Activated CD4-positive, alpha-beta memory T cell treated with anti-CD3 and anti-CD28 coated beads for 36 hours (primary cell): Measurements from ENCODE around the gene DZANK1. TPM values are rescaled to one million over a fixed set of nuclear protein-coding genes. Genes with fewer than 3 reads are reported as not detected.

ENCODE experiments used
- CTCF ChIA-PET: fragments of 350-600 bp; sonication (Branson Sonifier 250); formaldehyde crosslinking; loops from one replicate; lab custom pipeline; 2021; ENCODE audit warnings: antibody characterized with exemption, inconsistent platforms; lab: Charles Lee
- POLR2A ChIA-PET: fragments of 350-600 bp; sonication (Branson Sonifier 250); formaldehyde crosslinking; loops from one replicate; lab custom pipeline; 2021; ENCODE audit warnings: antibody characterized with exemption; lab: Charles Lee
- DNase-seq: peaks from one replicate; pipeline ENCODE4 v3.0.0-alpha.2; 2020
- H3K27ac Mint-ChIP-seq: one replicate; pipeline ENCODE4 v1.8.0; 2021; ENCODE audit warnings: mixed read lengths
- H3K27me3 Mint-ChIP-seq: one replicate; pipeline ENCODE4 v1.8.0; 2021; ENCODE audit warnings: mixed read lengths
- H3K36me3 Mint-ChIP-seq: one replicate; pipeline ENCODE4 v1.8.0; 2021; ENCODE audit warnings: mixed read lengths
- H3K4me1 Mint-ChIP-seq: one replicate; pipeline ENCODE4 v1.8.0; 2021; ENCODE audit warnings: low read depth, mixed read lengths
- H3K4me3 Mint-ChIP-seq: one replicate; pipeline ENCODE4 v1.8.0; 2021; ENCODE audit warnings: mild to moderate bottlenecking, mixed read lengths
- H3K9me3 Mint-ChIP-seq: one replicate; pipeline ENCODE4 v1.8.0; 2021; ENCODE audit warnings: mixed read lengths
- intact Hi-C: fragments of 100-400 bp; cut with micrococcal nuclease; formaldehyde crosslinking; loops from one replicate; pipeline ENCODE4 v1.15.1; 2023
- total RNA-seq, 2 experiments: library from RNA; stranded (reverse); gene quantifications; one replicate each; pipeline ENCODE4 v1.2.3, GENCODE V29; 2021

DZANK1 gene
- total RNA-seq, 2 experiments from 2014 or later = 1.4 to 1.6 TPM

DNA sequence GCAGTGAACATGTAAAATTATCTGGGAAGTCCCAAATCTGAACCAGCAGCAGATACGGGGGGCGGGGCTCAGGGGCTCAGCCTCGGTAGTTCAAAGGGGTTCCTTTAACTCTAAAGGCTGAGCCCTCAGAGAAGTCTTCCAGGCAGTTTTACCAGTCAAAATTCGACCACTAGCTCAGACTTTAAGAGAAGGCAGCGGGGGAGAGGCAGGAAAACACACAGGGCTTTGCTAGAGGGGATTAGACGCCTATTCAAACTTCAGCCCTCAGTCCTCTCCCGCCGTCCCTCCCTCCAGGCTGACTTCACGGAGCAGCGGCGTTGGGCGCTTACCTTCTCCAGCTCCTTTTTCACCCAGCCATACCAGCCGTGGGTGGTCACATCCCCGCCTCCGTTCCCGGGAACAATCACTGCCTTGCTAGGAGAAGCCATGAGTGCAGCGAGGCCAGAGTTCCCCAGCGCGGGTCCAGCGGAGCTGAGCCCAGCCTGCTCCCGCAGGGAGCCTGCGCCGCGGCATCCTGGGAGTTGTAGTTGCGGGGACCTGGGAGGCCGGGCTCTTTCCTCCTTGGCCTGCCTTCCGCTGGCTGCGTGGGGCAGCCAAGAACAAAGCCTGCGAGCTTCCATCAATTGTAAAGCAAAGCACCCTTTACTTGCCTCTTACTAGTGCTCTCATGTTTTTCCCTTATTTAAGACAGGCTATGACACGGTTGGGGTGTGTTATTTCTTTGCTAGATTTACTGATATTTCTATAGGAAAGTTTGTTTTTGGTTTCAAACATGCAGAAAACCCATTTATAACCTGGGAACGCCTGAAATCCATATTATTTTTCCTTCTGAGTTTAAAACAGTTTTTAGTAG, 30.1 kb upstream of the DZANK1 start, which contains the start of gene RBBP9:
Gene RBBP9, minus strand, starts transcription at position 486 of the 853 bp plus-strand sequence. Its CDS starts 58 bp downstream, at position 428.
- CTCF ChIA-PET = interaction anchor here (0.7 to 1.9 kb wide), 5 partner anchors 10 to 232 kb away, joined by 3 to 12 read pairs (median 4); partner anchors contain the start of genes DZANK1, POLR3F and SEC23B
- Mint-ChIP-seq H3K9me3 (no peaks in the 10 kb centered on the region), H3K27ac (peak within 1 kb of the TSS; percentile 84), H3K4me1 (peaks cover 9% of the 10 kb centered on the region), H3K36me3 (peaks cover 2% of the 10 kb centered on the region), H3K4me3 (peak within 1 kb of the TSS; percentile 98), H3K27me3 (no peaks in the 10 kb centered on the region)
- intact Hi-C loops = loop anchor here (1.0 to 2.0 kb wide), 4 partner anchors 10 to 208 kb away; partner anchors contain the start of genes DZANK1, POLR3F, SEC23B and SMIM26
- peak; percentile 87 for DNase-seq
- POLR2A ChIA-PET = interaction anchor here (0.6 to 3.0 kb wide), 4 partner anchors 9 to 30 kb away, joined by 3 to 57 read pairs (median 9); partner anchors contain the start of genes DZANK1, POLR3F and SEC23B

- intact Hi-C loops = loop anchor here (2.0 kb wide), 1 partner anchor 207 kb away; the partner anchor contains the start of gene ZNF133
- ChIA-PET POLR2A (interaction anchor here (2.9 to 3.0 kb wide), 2 partner anchors 10 to 29 kb away, joined by 14 to 57 read pairs; partner anchors contain the start of genes DZANK1, POLR3F and SEC23B), CTCF (interaction anchor here (1.6 to 1.9 kb wide), 2 partner anchors 11 to 29 kb away, joined by 9 to 12 read pairs; partner anchors contain the start of genes DZANK1, POLR3F and SEC23B)
- Mint-ChIP-seq H3K4me1 (peaks cover 9% of the 10 kb centered on the region), H3K36me3 (peaks cover 5% of the 10 kb centered on the region), H3K9me3 (no peaks in the 10 kb centered on the region), H3K27me3 (no peaks in the 10 kb centered on the region), H3K27ac (no peak overlapping the region), H3K4me3 (peak overlapping the region; percentile 98)
- DNase-seq = no peak
Observed at GRCh38 chr20:18496042-18496441, 29.2 kb upstream of the DZANK1 start.

- Mint-ChIP-seq H3K36me3 (peaks cover 29% of the 10 kb centered on the region), H3K27me3 (no peaks in the 10 kb centered on the region), H3K4me1 (no peaks in the 10 kb centered on the region), H3K27ac (no peak overlapping the region), H3K9me3 (no peaks in the 10 kb centered on the region), H3K4me3 (no peak overlapping the region)
- ChIA-PET POLR2A (no interaction called here), CTCF (no interaction called here)
- no peak for DNase-seq
- intact Hi-C loops = no loop called here
Observed at GRCh38 chr20:18488301-18488700, 21.5 kb upstream of the DZANK1 start.

DNA sequence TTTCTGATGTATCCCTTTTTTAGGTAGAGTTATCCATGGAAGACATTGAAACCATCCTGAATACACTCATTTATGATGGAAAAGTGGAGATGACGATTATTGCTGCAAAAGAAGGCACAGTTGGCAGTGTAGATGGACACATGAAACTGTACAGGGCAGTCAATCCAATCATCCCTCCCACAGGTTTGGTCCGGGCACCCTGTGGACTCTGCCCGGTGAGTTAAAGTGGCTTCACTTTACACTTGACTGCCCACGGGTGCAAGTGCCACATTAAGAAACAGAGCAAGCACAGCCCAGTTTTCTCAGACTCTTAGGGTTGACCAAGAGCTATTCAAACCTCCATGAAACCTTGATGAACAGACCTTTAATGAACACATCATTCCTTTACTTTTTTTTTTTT, 14.8 kb upstream of the DZANK1 start:
- no peaks in the 10 kb centered on the region for H3K27me3 Mint-ChIP-seq
- ChIA-PET POLR2A (no interaction called here), CTCF (no interaction called here)
- H3K4me1 Mint-ChIP-seq = no peaks in the 10 kb centered on the region
- DNase-seq = no peak
- H3K4me3 Mint-ChIP-seq = no peak overlapping the region
- no peak overlapping the region for H3K27ac Mint-ChIP-seq
- intact Hi-C loops = no loop called here
- H3K36me3 Mint-ChIP-seq = peaks cover 32% of the 10 kb centered on the region
- H3K9me3 Mint-ChIP-seq = no peaks in the 10 kb centered on the region

DNA sequence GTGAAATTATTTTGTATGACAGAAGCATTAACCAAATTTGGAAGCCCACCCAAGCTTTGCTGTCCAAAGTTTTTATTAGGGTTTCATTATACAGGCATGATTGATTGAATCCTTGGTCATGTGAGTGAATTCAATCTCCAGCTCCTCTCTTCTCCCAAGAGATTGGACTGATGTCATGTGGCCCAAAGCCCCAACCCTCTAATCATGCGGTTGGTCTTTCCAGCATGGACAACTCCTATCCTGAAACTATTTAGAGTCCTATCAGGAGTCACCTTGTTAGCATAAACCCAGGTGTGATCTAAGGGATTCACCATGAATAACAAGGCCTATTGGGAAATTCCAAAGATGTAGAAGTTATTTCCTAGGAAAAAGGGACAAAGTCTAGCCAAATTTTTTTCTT, 11.0 kb upstream of the DZANK1 start:
- H3K27ac Mint-ChIP-seq = no peak overlapping the region
- CTCF ChIA-PET = interaction anchor here (1.0 kb wide), 1 partner anchor 10 kb away, joined by 3 read pairs; no protein-coding TSS in a partner anchor
- no peak for DNase-seq
- H3K36me3 Mint-ChIP-seq = peaks cover 35% of the 10 kb centered on the region
- intact Hi-C loops = no loop called here
- no peaks in the 10 kb centered on the region for H3K27me3 Mint-ChIP-seq
- H3K4me1 Mint-ChIP-seq = no peaks in the 10 kb centered on the region
- no peaks in the 10 kb centered on the region for H3K9me3 Mint-ChIP-seq
- H3K4me3 Mint-ChIP-seq = no peak overlapping the region
- POLR2A ChIA-PET = no interaction called here

DNA sequence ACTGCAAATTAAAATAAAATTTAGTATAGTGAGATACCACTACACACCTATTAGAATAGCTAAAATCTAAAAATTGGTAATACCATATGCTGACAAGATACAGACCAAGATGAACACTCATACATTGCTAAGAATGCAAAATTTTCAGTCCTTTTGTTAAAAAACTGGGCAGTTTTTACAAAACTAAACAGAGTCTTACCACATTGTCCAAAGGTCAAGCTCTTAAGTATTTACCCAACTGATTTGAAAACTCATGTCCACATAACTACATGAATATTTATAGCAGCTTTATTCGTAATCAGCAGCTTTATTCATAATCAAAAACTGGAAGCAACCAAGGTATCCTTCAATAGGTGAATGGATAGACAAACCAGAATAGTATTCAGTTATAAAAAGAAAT, 10.4 kb upstream of the DZANK1 start:
- Mint-ChIP-seq H3K27ac (no peak overlapping the region), H3K36me3 (peaks cover 30% of the 10 kb centered on the region), H3K27me3 (no peaks in the 10 kb centered on the region), H3K4me1 (no peaks in the 10 kb centered on the region), H3K4me3 (no peak overlapping the region), H3K9me3 (no peaks in the 10 kb centered on the region)
- ChIA-PET CTCF (interaction anchor here (1.0 kb wide), 1 partner anchor 10 kb away, joined by 3 read pairs; no protein-coding TSS in a partner anchor), POLR2A (no interaction called here)
- intact Hi-C loops = no loop called here
- DNase-seq = no peak

GRCh38 chr20:18466574-18466893, 296 bp downstream of the DZANK1 start:
- POLR2A ChIA-PET = interaction anchor here (0.7 to 2.5 kb wide), 5 partner anchors 11 to 964 kb away, joined by 3 to 21 read pairs (median 3); partner anchors contain the start of genes RBBP9 and SEC23B
- H3K4me1 Mint-ChIP-seq = peaks cover 23% of the 10 kb centered on the region
- peak overlapping the region; percentile 95 for H3K4me3 Mint-ChIP-seq
- DNase-seq = no peak
- no peaks in the 10 kb centered on the region for H3K27me3 Mint-ChIP-seq
- peak overlapping the region; percentile 87 for H3K27ac Mint-ChIP-seq
- intact Hi-C loops = loop anchor here (2.0 to 10.0 kb wide), 3 partner anchors 329 to 1892 kb away; partner anchors contain the start of genes KAT14, KIF16B, MGME1 and PET117
- CTCF ChIA-PET = interaction anchor here (0.5 to 2.0 kb wide), 4 partner anchors 30 to 43 kb away, joined by 3 to 9 read pairs (median 6); partner anchors contain the start of genes RBBP9 and SEC23B
- peaks cover 4% of the 10 kb centered on the region for H3K36me3 Mint-ChIP-seq
- H3K9me3 Mint-ChIP-seq = no peaks in the 10 kb centered on the region

- POLR2A ChIA-PET = interaction anchor here (2.5 kb wide), 1 partner anchor 31 kb away, joined by 14 read pairs; the partner anchor contains the start of gene RBBP9
- H3K27ac Mint-ChIP-seq = no peak overlapping the region
- no peak for DNase-seq
- H3K4me3 Mint-ChIP-seq = peak overlapping the region; percentile 49
- CTCF ChIA-PET = interaction anchor here (2.0 kb wide), 1 partner anchor 31 kb away, joined by 9 read pairs; the partner anchor contains the start of gene RBBP9
- intact Hi-C loops = loop anchor here (2.0 to 10.0 kb wide), 3 partner anchors 328 to 1891 kb away; partner anchors contain the start of genes KAT14, KIF16B, MGME1 and PET117
- H3K9me3 Mint-ChIP-seq = no peaks in the 10 kb centered on the region
- H3K36me3 Mint-ChIP-seq = peaks cover 4% of the 10 kb centered on the region
- no peaks in the 10 kb centered on the region for H3K27me3 Mint-ChIP-seq
- peaks cover 23% of the 10 kb centered on the region for H3K4me1 Mint-ChIP-seq
Observed at GRCh38 chr20:18465536-18466200, 1.2 kb downstream of the DZANK1 start.

- H3K27ac Mint-ChIP-seq = no peak overlapping the region
- H3K27me3 Mint-ChIP-seq = no peaks in the 10 kb centered on the region
- no peaks in the 10 kb centered on the region for H3K9me3 Mint-ChIP-seq
- H3K4me3 Mint-ChIP-seq = no peak overlapping the region
- intact Hi-C loops = no loop called here
- CTCF ChIA-PET = no interaction called here
- no peak for DNase-seq
- no peaks in the 10 kb centered on the region for H3K36me3 Mint-ChIP-seq
- H3K4me1 Mint-ChIP-seq = no peaks in the 10 kb centered on the region
- POLR2A ChIA-PET = interaction anchor here (1.7 kb wide), 1 partner anchor 10 kb away, joined by 3 read pairs; the partner anchor contains the start of genes DZANK1 and POLR3F
Observed at GRCh38 chr20:18456600-18456999, 10.2 kb downstream of the DZANK1 start.

GRCh38 chr20:18443886-18444285, 22.9 kb downstream of the DZANK1 start:
- ChIA-PET CTCF (no interaction called here), POLR2A (no interaction called here)
- H3K4me3 Mint-ChIP-seq = no peak overlapping the region
- H3K36me3 Mint-ChIP-seq = peaks cover 4% of the 10 kb centered on the region
- DNase-seq = no peak
- H3K4me1 Mint-ChIP-seq = no peaks in the 10 kb centered on the region
- H3K9me3 Mint-ChIP-seq = no peaks in the 10 kb centered on the region
- no peak overlapping the region for H3K27ac Mint-ChIP-seq
- no peaks in the 10 kb centered on the region for H3K27me3 Mint-ChIP-seq
- intact Hi-C loops = no loop called here

DNA sequence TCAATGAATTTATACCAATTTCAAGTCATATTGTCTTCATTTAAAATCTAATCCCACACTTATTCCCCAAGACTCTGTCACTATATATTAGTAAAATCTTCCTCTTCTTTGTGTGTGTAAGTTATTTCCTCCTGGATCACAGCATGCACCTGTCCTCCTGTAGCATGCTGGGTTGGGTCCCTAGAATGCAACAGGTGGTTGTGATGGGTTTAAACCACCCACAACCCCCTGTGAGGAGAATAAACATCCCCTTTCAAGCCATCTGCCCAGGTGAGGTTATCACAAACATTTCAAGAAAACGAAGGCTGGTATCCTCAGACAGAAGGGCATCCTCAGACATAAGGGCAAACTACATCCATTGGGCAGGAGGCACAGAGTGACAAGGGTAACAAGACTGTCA, 26.4 kb downstream of the DZANK1 start:
- no peaks in the 10 kb centered on the region for H3K36me3 Mint-ChIP-seq
- H3K4me1 Mint-ChIP-seq = no peaks in the 10 kb centered on the region
- no peak for DNase-seq
- H3K4me3 Mint-ChIP-seq = no peak overlapping the region
- no peaks in the 10 kb centered on the region for H3K27me3 Mint-ChIP-seq
- no peak overlapping the region for H3K27ac Mint-ChIP-seq
- POLR2A ChIA-PET = no interaction called here
- intact Hi-C loops = no loop called here
- CTCF ChIA-PET = no interaction called here
- H3K9me3 Mint-ChIP-seq = no peaks in the 10 kb centered on the region
